ENCODE data around the gene CEACAM3. TPM values are rescaled to one million over a fixed set of nuclear protein-coding genes. Genes with fewer than 3 reads are reported as not detected.
A peak's percentile ranks its signal among the peaks of the same experiment; 100 is the strongest.

The CEACAM3 gene
- total RNA-seq, 2 donors from 2014 or later: not detected

GRCh38 chr19:41804336-41804735 lies 7.9 kb downstream of the CEACAM3 start:
- peak overlapping the region; percentile 34 for H3K27ac Mint-ChIP-seq
- peak; percentile 55 for ATAC-seq (replicated peaks)
- H3K36me3 Mint-ChIP-seq (ENCODE audit: low read depth): no peaks in the 10 kb centered on the region
- H3K4me1 Mint-ChIP-seq: peaks cover 5% of the 10 kb centered on the region
- H3K9me3 Mint-ChIP-seq: no peaks in the 10 kb centered on the region
- H3K27me3 Mint-ChIP-seq: no peaks in the 10 kb centered on the region
- H3K4me3 Mint-ChIP-seq: no peak overlapping the region

GRCh38 chr19:41807176-41807575 lies 10.8 kb downstream of the CEACAM3 start:
- Mint-ChIP-seq H3K27me3 (no peaks in the 10 kb centered on the region), H3K4me1 (peaks cover 5% of the 10 kb centered on the region), H3K4me3 (no peak overlapping the region), H3K27ac (no peak overlapping the region), H3K36me3 (ENCODE audit: low read depth) (no peaks in the 10 kb centered on the region), H3K9me3 (no peaks in the 10 kb centered on the region)
- no peak for ATAC-seq (replicated peaks)

GRCh38 chr19:41808663-41809566 lies 12.5 kb downstream of the CEACAM3 start:
- Mint-ChIP-seq H3K4me3 (no peak overlapping the region), H3K36me3 (ENCODE audit: low read depth) (no peaks in the 10 kb centered on the region), H3K9me3 (no peaks in the 10 kb centered on the region), H3K27ac (no peak overlapping the region), H3K27me3 (no peaks in the 10 kb centered on the region), H3K4me1 (no peaks in the 10 kb centered on the region)
- no peak for ATAC-seq (replicated peaks)

- no peak for ATAC-seq (replicated peaks)
These were observed 13.9 kb downstream of the CEACAM3 start for GRCh38 chr19:41810301-41810700.

GRCh38 chr19:41811036-41811435 lies 14.6 kb downstream of the CEACAM3 start:
- Mint-ChIP-seq H3K27me3 (no peaks in the 10 kb centered on the region), H3K9me3 (no peaks in the 10 kb centered on the region), H3K36me3 (ENCODE audit: low read depth) (no peaks in the 10 kb centered on the region), H3K4me1 (no peaks in the 10 kb centered on the region), H3K27ac (no peak overlapping the region), H3K4me3 (no peak overlapping the region)
- no peak for ATAC-seq (replicated peaks)

More at GRCh38 chr19:41810301-41810700, 13.9 kb downstream of the CEACAM3 start:
- Mint-ChIP-seq H3K4me3 (no peak overlapping the region), H3K4me1 (no peaks in the 10 kb centered on the region), H3K27me3 (no peaks in the 10 kb centered on the region), H3K36me3 (ENCODE audit: low read depth) (no peaks in the 10 kb centered on the region), H3K9me3 (no peaks in the 10 kb centered on the region), H3K27ac (no peak overlapping the region)

- H3K27me3 Mint-ChIP-seq: no peaks in the 10 kb centered on the region
- no peaks in the 10 kb centered on the region for H3K4me1 Mint-ChIP-seq
- H3K27ac Mint-ChIP-seq: no peak overlapping the region
- H3K36me3 Mint-ChIP-seq (ENCODE audit: low read depth): no peaks in the 10 kb centered on the region
- ATAC-seq (replicated peaks): no peak
- no peaks in the 10 kb centered on the region for H3K9me3 Mint-ChIP-seq
- H3K4me3 Mint-ChIP-seq: no peak overlapping the region
These were observed 15.6 kb downstream of the CEACAM3 start for GRCh38 chr19:41811981-41812380.

- no peaks in the 10 kb centered on the region for H3K36me3 Mint-ChIP-seq (ENCODE audit: low read depth)
- H3K27ac Mint-ChIP-seq: no peak overlapping the region
- H3K4me3 Mint-ChIP-seq: no peak overlapping the region
- H3K4me1 Mint-ChIP-seq: no peaks in the 10 kb centered on the region
- H3K27me3 Mint-ChIP-seq: no peaks in the 10 kb centered on the region
- ATAC-seq (replicated peaks): no peak
- H3K9me3 Mint-ChIP-seq: no peaks in the 10 kb centered on the region
These were observed 17.5 kb downstream of the CEACAM3 start for GRCh38 chr19:41813911-41814310.

GRCh38 chr19:41815301-41815700 lies 18.9 kb downstream of the CEACAM3 start:
- ATAC-seq (replicated peaks): no peak
- Mint-ChIP-seq H3K9me3 (no peaks in the 10 kb centered on the region), H3K27ac (no peak overlapping the region), H3K36me3 (ENCODE audit: low read depth) (no peaks in the 10 kb centered on the region), H3K27me3 (no peaks in the 10 kb centered on the region), H3K4me3 (no peak overlapping the region), H3K4me1 (no peaks in the 10 kb centered on the region)

GRCh38 chr19:41816761-41817160 lies 20.4 kb downstream of the CEACAM3 start:
- no peak for ATAC-seq (replicated peaks)
- Mint-ChIP-seq H3K4me1 (peaks cover 4% of the 10 kb centered on the region), H3K9me3 (no peaks in the 10 kb centered on the region), H3K27me3 (peaks cover 4% of the 10 kb centered on the region), H3K27ac (no peak overlapping the region), H3K36me3 (ENCODE audit: low read depth) (no peaks in the 10 kb centered on the region), H3K4me3 (no peak overlapping the region)

GRCh38 chr19:41821003-41821735 lies 24.8 kb downstream of the CEACAM3 start:
- Mint-ChIP-seq H3K27me3 (peaks cover 13% of the 10 kb centered on the region), H3K4me3 (no peak overlapping the region), H3K27ac (no peak overlapping the region), H3K4me1 (peaks cover 4% of the 10 kb centered on the region), H3K9me3 (no peaks in the 10 kb centered on the region), H3K36me3 (ENCODE audit: low read depth) (no peaks in the 10 kb centered on the region)
- peak; percentile 84 for ATAC-seq (replicated peaks)

- H3K27ac Mint-ChIP-seq: no peak overlapping the region
- no peaks in the 10 kb centered on the region for H3K9me3 Mint-ChIP-seq
- ATAC-seq (replicated peaks): no peak
These were observed 41.8 kb downstream of the CEACAM3 start for GRCh38 chr19:41837981-41838708.

GRCh38 chr19:41839211-41839610 lies 42.8 kb downstream of the CEACAM3 start:
- H3K36me3 Mint-ChIP-seq (ENCODE audit: low read depth): no peaks in the 10 kb centered on the region
- H3K4me3 Mint-ChIP-seq: no peak overlapping the region
- no peak for ATAC-seq (replicated peaks)
- H3K27ac Mint-ChIP-seq: no peak overlapping the region
- no peaks in the 10 kb centered on the region for H3K4me1 Mint-ChIP-seq
- H3K27me3 Mint-ChIP-seq: peaks cover 19% of the 10 kb centered on the region
- H3K9me3 Mint-ChIP-seq: no peaks in the 10 kb centered on the region

More at GRCh38 chr19:41837981-41838708, 41.8 kb downstream of the CEACAM3 start:
- H3K4me3 Mint-ChIP-seq: no peak overlapping the region
- H3K4me1 Mint-ChIP-seq: no peaks in the 10 kb centered on the region
- no peaks in the 10 kb centered on the region for H3K36me3 Mint-ChIP-seq (ENCODE audit: low read depth)
- H3K27me3 Mint-ChIP-seq: peaks cover 21% of the 10 kb centered on the region

GRCh38 chr19:41843371-41843770 lies 47.0 kb downstream of the CEACAM3 start:
- no peak for ATAC-seq (replicated peaks)
- no peak overlapping the region for H3K4me3 Mint-ChIP-seq
- H3K9me3 Mint-ChIP-seq: no peaks in the 10 kb centered on the region
- peaks cover 1% of the 10 kb centered on the region for H3K27me3 Mint-ChIP-seq
- H3K4me1 Mint-ChIP-seq: no peaks in the 10 kb centered on the region
- no peak overlapping the region for H3K27ac Mint-ChIP-seq
- no peaks in the 10 kb centered on the region for H3K36me3 Mint-ChIP-seq (ENCODE audit: low read depth)

GRCh38 chr19:41844601-41845000 lies 48.2 kb downstream of the CEACAM3 start, which contains the start of gene LYPD4:
Gene LYPD4, minus strand, starts transcription at chr19:41844683. Its CDS starts 5,398 bp downstream, at chr19:41839285.
- ATAC-seq (replicated peaks): no peak
- no peaks in the 10 kb centered on the region for H3K27me3 Mint-ChIP-seq

GRCh38 chr19:41845001-41845050 lies 48.4 kb downstream of the CEACAM3 start, which contains the start of gene DMRTC2:
Gene DMRTC2, plus strand, starts transcription at chr19:41845042. Its CDS starts 2,387 bp downstream, at chr19:41847429.
- H3K4me1 Mint-ChIP-seq: no peaks in the 10 kb centered on the region
- no peaks in the 10 kb centered on the region for H3K36me3 Mint-ChIP-seq (ENCODE audit: low read depth)
- H3K27ac Mint-ChIP-seq: no peak within 1 kb of the TSS
- no peak for ATAC-seq (replicated peaks)
- no peak within 1 kb of the TSS for H3K4me3 Mint-ChIP-seq
- no peaks in the 10 kb centered on the region for H3K9me3 Mint-ChIP-seq
- no peaks in the 10 kb centered on the region for H3K27me3 Mint-ChIP-seq

More at GRCh38 chr19:41844601-41845000, 48.2 kb downstream of the CEACAM3 start, which contains the start of gene LYPD4:
- Mint-ChIP-seq H3K4me3 (no peak within 1 kb of the TSS), H3K36me3 (ENCODE audit: low read depth) (no peaks in the 10 kb centered on the region), H3K4me1 (no peaks in the 10 kb centered on the region), H3K9me3 (no peaks in the 10 kb centered on the region), H3K27ac (no peak within 1 kb of the TSS)

Measured in activated T-helper 17 cell treated with anti-CD3 and anti-CD28 coated beads, Interleukin-2, amount 50 U/mL, for 72 hours (primary cell).